ENCODE measurements around the gene ADRA2C.

DNA sequence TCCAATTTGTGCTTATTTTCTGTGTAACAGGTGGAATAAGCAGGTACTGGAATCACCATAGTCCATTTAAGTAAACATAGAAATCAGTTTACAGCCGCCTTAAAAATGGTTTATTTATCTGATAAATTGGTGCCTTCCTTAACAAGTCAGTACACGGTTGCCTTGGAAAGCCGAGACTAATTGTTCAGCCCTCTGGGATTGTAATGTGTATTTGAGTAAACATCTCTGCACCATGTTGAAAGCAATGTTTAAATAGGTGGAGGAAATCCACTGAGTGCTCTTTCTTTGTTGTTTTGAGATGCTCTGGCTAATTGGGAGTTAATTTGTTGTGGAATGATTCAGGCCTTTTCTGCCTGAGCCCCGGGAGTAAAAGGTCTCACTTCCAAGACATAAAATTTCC is 45.7 kb upstream of the ADRA2C start:
- TF ChIP-seq EP300 (IDR thresholded peaks at IDR 0.05; ENCODE audit: low read depth): no peak
- TF ChIP-seq, protein P1, sequence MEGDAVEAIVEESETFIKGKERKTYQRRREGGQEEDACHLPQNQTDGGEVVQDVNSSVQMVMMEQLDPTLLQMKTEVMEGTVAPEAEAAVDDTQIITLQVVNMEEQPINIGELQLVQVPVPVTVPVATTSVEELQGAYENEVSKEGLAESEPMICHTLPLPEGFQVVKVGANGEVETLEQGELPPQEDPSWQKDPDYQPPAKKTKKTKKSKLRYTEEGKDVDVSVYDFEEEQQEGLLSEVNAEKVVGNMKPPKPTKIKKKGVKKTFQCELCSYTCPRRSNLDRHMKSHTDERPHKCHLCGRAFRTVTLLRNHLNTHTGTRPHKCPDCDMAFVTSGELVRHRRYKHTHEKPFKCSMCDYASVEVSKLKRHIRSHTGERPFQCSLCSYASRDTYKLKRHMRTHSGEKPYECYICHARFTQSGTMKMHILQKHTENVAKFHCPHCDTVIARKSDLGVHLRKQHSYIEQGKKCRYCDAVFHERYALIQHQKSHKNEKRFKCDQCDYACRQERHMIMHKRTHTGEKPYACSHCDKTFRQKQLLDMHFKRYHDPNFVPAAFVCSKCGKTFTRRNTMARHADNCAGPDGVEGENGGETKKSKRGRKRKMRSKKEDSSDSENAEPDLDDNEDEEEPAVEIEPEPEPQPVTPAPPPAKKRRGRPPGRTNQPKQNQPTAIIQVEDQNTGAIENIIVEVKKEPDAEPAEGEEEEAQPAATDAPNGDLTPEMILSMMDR (IDR thresholded peaks at IDR 0.05): no peak
- no peak for TF ChIP-seq POLR2A (IDR thresholded peaks at IDR 0.05)
- TF ChIP-seq POLR2AphosphoS5 (IDR thresholded peaks at IDR 0.05): no peak
